ENCODE data around the gene ABLIM1.

- TF ChIP-seq, protein P1, sequence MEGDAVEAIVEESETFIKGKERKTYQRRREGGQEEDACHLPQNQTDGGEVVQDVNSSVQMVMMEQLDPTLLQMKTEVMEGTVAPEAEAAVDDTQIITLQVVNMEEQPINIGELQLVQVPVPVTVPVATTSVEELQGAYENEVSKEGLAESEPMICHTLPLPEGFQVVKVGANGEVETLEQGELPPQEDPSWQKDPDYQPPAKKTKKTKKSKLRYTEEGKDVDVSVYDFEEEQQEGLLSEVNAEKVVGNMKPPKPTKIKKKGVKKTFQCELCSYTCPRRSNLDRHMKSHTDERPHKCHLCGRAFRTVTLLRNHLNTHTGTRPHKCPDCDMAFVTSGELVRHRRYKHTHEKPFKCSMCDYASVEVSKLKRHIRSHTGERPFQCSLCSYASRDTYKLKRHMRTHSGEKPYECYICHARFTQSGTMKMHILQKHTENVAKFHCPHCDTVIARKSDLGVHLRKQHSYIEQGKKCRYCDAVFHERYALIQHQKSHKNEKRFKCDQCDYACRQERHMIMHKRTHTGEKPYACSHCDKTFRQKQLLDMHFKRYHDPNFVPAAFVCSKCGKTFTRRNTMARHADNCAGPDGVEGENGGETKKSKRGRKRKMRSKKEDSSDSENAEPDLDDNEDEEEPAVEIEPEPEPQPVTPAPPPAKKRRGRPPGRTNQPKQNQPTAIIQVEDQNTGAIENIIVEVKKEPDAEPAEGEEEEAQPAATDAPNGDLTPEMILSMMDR (IDR thresholded peaks at IDR 0.05), result no peak
- TF ChIP-seq POLR2A (IDR thresholded peaks at IDR 0.05), result no peak
- peak in 2 of 4 donors; percentile 43 to 89 for TF ChIP-seq EP300 (IDR thresholded peaks at IDR 0.05)
Measured at GRCh38 chr10:114684084-114684821, 26.2 kb upstream of the ABLIM1 start.
